ENCODE results near the gene SNX22. TPM values are rescaled to one million over a fixed set of nuclear protein-coding genes. Genes with fewer than 3 reads are reported as not detected.

The SNX22 gene
- total RNA-seq, 2 donors from 2014 or later, result 0.27 to 0.28 TPM

- Histone ChIP-seq H3K27me3 (replicated peaks; ENCODE audit: insufficient read depth) (no peaks in the 10 kb centered on the region), H3K27ac (no peak overlapping the region), H3K9me3 (no peaks in the 10 kb centered on the region), H3K4me3 (no peak overlapping the region), H3K36me3 (peaks cover 17% of the 10 kb centered on the region), H3K4me1 (ENCODE audit: control insufficient read depth in 1 of 2, low read depth in 2 of 2) (no peaks in the 10 kb centered on the region)
- no peak for TF ChIP-seq CTCF (IDR thresholded peaks at IDR 0.05)
- no peak for DNase-seq (ENCODE audit: low spot score)
- no peak for ATAC-seq (ENCODE audit: insufficient number of reproducible peaks, low FRiP score, low read depth)
These were observed 53.7 kb downstream of the SNX22 start for GRCh38 chr15:64205202-64205601.

Other genes starting within 250 kb of the SNX22 start
- 10 to 100 TPM in 1 of 2 donors, 1 to 10 TPM in 1; 6.1 to 10.6 TPM for gene DAPK2, start 105.2 kb upstream of the SNX22 start, total RNA-seq
- gene CIAO2A, start 57.9 kb upstream of the SNX22 start, total RNA-seq, result 10 to 100 TPM; 16.9 to 24.4 TPM
- gene SNX1, start 55.7 kb upstream of the SNX22 start, total RNA-seq, result 100 to 1,000 TPM in 1 of 2 donors, 10 to 100 TPM in 1; 47.2 to 104 TPM
- gene PPIB, start 11.3 kb downstream of the SNX22 start, total RNA-seq, result 100 to 1,000 TPM; 288 to 331 TPM
- 10 to 100 TPM in 1 of 2 donors, 1 to 10 TPM in 1; 9.3 to 11.8 TPM for gene CSNK1G1, start 204.4 kb downstream of the SNX22 start, total RNA-seq
- not detected for gene PCLAF, start 229.7 kb downstream of the SNX22 start, total RNA-seq
- 10 to 100 TPM; 11.5 to 29.9 TPM for gene TRIP4, start 236.1 kb downstream of the SNX22 start, total RNA-seq